ENCODE measurements around the gene PRR18. TPM values are rescaled to one million over a fixed set of nuclear protein-coding genes. Genes with fewer than 3 reads are reported as not detected.

PRR18 gene
- total RNA-seq, 1 experiment from 2014 or later: not detected

DNA sequence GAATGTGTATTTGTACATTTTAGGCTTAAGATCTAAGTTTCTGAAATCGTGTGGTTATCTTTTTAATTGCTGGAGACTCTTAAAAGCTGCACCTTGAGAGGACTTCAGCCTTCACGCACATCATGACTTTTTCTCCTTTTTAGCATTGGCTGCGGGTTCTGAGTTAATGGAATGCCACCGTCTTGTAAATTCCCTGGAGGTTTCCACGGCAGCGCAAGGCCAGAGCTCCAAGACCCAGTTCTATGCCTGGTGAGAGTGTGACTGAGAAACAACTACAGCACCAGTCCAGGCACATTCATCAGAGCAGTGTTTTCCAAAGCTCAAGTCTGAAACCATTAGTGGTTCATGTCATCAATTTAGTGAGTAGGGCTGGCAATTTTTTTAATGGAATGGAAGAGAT, 23.0 kb downstream of the PRR18 start:
- Histone ChIP-seq H4K20me1 (ENCODE audit: control insufficient read depth, insufficient read depth, insufficient read length) (no peaks in the 10 kb centered on the region), H3K27ac (ENCODE audit: insufficient read length, low read depth, low read length) (no peak overlapping the region), H3K9me3 (ENCODE audit: control insufficient read depth, low read depth, low read length) (no peaks in the 10 kb centered on the region), H3K23ac (ENCODE audit: insufficient read length, low read depth, low read length) (no peak overlapping the region), H3K79me2 (ENCODE audit: insufficient read depth, low read length) (no peaks in the 10 kb centered on the region), H2BK120ac (ENCODE audit: low read depth, low read length, poor library complexity, severe bottlenecking) (no peak overlapping the region), H2AK5ac (ENCODE audit: insufficient read length, low read length) (no peak overlapping the region), H4K8ac (replicated peaks; ENCODE audit: insufficient read length, low read depth, low read length) (no peak overlapping the region), H2BK15ac (ENCODE audit: low read depth, low read length) (no peak overlapping the region), H3K56ac (ENCODE audit: insufficient read length, low read depth, low read length) (no peak overlapping the region), H2BK12ac (ENCODE audit: insufficient read length, low read depth, low read length) (no peak overlapping the region), H3T11ph (ENCODE audit: low read length) (no peak overlapping the region), H3K79me1 (ENCODE audit: insufficient read depth, low read depth, low read length, poor library complexity, severe bottlenecking) (no peaks in the 10 kb centered on the region), H4K91ac (ENCODE audit: insufficient read length, low read depth, low read length) (no peak overlapping the region), H3K14ac (ENCODE audit: insufficient read depth, low read length) (no peak overlapping the region), H3K9ac (ENCODE audit: extremely low read depth, insufficient read length, low read length) (no peak overlapping the region), H3K27me3 (ENCODE audit: insufficient read depth, low read length) (no peaks in the 10 kb centered on the region; the same call in 1 of the 2 replicates), H3K23me2 (ENCODE audit: insufficient read length, low read depth, low read length, poor library complexity, severe bottlenecking) (no peaks in the 10 kb centered on the region), H4K5ac (ENCODE audit: insufficient read length, low read depth, low read length) (no peak overlapping the region), H3K4me1 (ENCODE audit: insufficient read depth, low read length) (no peaks in the 10 kb centered on the region), H3K4ac (ENCODE audit: low read depth, low read length) (no peak overlapping the region), H2BK5ac (ENCODE audit: insufficient read length, low read length) (no peak overlapping the region), H3K18ac (ENCODE audit: insufficient read length, low read depth, low read length) (no peak overlapping the region), H2BK20ac (ENCODE audit: low read depth, low read length, poor library complexity, severe bottlenecking) (no peak overlapping the region), H2AFZ (ENCODE audit: low read length) (no peak overlapping the region), H3K4me2 (ENCODE audit: insufficient read depth, insufficient read length, low read length) (no peak overlapping the region)
- no peak overlapping the region for H3K4me3 Mint-ChIP-seq
- DNase-seq: no peak
- no peaks in the 10 kb centered on the region for H3K9me3 Mint-ChIP-seq
- peaks cover 7 to 8% of the 10 kb centered on the region in 2 experiments for H3K4me1 Mint-ChIP-seq
- H3K27me3 Mint-ChIP-seq (ENCODE audit: low read depth): peaks cover 46% of the 10 kb centered on the region
- H3K27ac Mint-ChIP-seq: no peak overlapping the region
- no peak for TF ChIP-seq CTCF (conservative IDR thresholded peaks at IDR 0.05)
- WGBS (ENCODE audit: extremely low coverage, insufficient read length, low lambda C conversion rate): no CpG with 5 or more reads among the region's 6 CpGs
- no peaks in the 10 kb centered on the region; a peak in 1 of 7 replicates for H3K36me3 Mint-ChIP-seq (ENCODE audit: insufficient read depth in 1 of 3, low read depth in 3 of 3)
